ENCODE data around the gene CFLAR.
A peak's percentile ranks its signal among the peaks of the same experiment; 100 is the strongest.

Gene CFLAR

DNA sequence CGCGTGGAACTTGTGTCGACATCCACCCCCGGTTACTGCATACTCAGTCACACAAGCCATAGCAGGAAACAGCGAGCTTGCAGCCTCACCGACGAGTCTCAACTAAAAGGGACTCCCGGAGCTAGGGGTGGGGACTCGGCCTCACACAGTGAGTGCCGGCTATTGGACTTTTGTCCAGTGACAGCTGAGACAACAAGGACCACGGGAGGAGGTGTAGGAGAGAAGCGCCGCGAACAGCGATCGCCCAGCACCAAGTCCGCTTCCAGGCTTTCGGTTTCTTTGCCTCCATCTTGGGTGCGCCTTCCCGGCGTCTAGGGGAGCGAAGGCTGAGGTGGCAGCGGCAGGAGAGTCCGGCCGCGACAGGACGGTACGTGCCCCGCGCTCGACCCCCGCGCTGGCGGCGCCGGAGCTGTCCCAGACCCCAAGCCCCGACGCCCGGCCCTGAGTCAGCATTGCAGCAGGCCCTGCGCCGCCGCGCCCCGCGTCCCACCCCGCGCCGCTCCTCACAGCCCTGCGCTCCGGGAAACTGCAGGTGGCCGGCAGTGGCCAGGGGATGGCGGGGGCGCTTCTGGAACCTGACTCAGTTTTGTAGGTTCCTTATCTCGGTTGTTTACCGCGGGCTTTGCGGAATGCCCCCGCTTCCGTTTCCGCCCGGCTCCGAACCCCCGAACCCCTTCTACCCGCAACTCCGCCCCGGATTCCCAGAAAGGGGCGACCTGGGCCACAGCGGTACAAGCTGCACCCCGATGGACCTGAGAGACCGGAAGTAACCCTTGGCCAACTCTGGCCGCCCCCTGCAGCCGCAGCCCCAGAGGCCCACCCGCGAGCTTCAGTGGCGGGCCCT lies at the start of gene CFLAR:
TSS of gene CFLAR (plus strand) at position 50 of the 844 bp plus-strand sequence. CDS start 13,702 bp downstream, outside the sequence.
- Histone ChIP-seq H3K9ac (ENCODE audit: low read length) (peak within 1 kb of the TSS; percentile 99), H3K27ac (ENCODE audit: low read length) (peak within 1 kb of the TSS; percentile 96), H3K4me1 (ENCODE audit: low read length) (peaks cover 22% of the 10 kb centered on the region), H3K9me3 (ENCODE audit: insufficient read depth, low read length) (no peaks in the 10 kb centered on the region), H3K79me2 (ENCODE audit: low read length) (peaks cover 61% of the 10 kb centered on the region), H3K4me3 (ENCODE audit: low read length) (peak within 1 kb of the TSS; percentile 94), H3K36me3 (replicated peaks; ENCODE audit: low read depth, low read length) (peaks cover 20% of the 10 kb centered on the region), H3K27me3 (ENCODE audit: low read depth, low read length) (no peaks in the 10 kb centered on the region), H2AFZ (ENCODE audit: low read depth, low read length) (peak within 1 kb of the TSS; percentile 72), H3K4me2 (ENCODE audit: low read length) (peak within 1 kb of the TSS; percentile 94), H4K20me1 (ENCODE audit: insufficient read depth, low read length) (no peaks in the 10 kb centered on the region)
- TF ChIP-seq EZH2phosphoT487 (IDR thresholded peaks at IDR 0.05; ENCODE audit: low read depth): no peak
- TF ChIP-seq, protein P1, sequence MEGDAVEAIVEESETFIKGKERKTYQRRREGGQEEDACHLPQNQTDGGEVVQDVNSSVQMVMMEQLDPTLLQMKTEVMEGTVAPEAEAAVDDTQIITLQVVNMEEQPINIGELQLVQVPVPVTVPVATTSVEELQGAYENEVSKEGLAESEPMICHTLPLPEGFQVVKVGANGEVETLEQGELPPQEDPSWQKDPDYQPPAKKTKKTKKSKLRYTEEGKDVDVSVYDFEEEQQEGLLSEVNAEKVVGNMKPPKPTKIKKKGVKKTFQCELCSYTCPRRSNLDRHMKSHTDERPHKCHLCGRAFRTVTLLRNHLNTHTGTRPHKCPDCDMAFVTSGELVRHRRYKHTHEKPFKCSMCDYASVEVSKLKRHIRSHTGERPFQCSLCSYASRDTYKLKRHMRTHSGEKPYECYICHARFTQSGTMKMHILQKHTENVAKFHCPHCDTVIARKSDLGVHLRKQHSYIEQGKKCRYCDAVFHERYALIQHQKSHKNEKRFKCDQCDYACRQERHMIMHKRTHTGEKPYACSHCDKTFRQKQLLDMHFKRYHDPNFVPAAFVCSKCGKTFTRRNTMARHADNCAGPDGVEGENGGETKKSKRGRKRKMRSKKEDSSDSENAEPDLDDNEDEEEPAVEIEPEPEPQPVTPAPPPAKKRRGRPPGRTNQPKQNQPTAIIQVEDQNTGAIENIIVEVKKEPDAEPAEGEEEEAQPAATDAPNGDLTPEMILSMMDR (IDR thresholded peaks at IDR 0.05; ENCODE audit: low read depth, low read length): no peak

DNA sequence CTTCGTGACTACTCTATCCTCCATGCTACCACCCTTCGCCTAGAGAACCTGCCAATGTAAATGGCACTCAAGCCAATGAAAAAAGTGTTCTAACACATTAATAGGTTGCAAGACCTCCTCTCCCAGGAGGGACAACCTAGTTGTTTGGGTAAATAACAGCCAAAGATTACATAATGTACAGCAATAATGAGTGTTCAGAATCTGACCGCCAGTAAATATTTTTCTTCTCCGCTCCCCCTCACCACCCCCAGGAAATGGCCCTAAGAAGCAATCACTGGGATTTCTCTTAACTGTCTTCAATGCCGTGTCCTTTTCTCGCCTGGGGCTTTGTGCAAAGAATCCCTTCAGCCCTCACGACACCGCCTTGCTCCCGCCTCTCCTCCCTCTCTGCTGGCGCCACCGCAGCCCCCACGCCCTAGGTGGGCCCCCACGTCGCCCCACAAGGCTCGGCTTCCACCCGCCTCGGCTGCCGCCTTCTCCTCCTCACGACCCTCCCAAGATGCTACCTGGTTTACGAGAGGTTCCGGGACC lies 45.0 kb upstream of the CFLAR start:
- 0 out of 2 replicates have a peak overlapping the region, but pooled peaks have one; percentile 19 for H2AFZ ChIP-seq (ENCODE audit: low read depth, low read length)
- H3K4me1 ChIP-seq (ENCODE audit: low read length): peaks cover 25% of the 10 kb centered on the region
- H3K79me2 ChIP-seq (ENCODE audit: low read length): peaks cover 80% of the 10 kb centered on the region
- H3K4me2 ChIP-seq (ENCODE audit: low read length): peak overlapping the region; percentile 79
- 0 out of 2 replicates have a peak, but pooled peaks cover 3% of the 10 kb centered on the region for H4K20me1 ChIP-seq (ENCODE audit: insufficient read depth, low read length)
- H3K4me3 ChIP-seq (ENCODE audit: low read length): peak overlapping the region; percentile 90
- peak overlapping the region; percentile 72 for H3K27ac ChIP-seq (ENCODE audit: low read length)
- H3K36me3 ChIP-seq (replicated peaks; ENCODE audit: low read depth, low read length): no peaks in the 10 kb centered on the region
- no peak for TF ChIP-seq EZH2phosphoT487 (IDR thresholded peaks at IDR 0.05; ENCODE audit: low read depth)
- TF ChIP-seq, protein P1 (IDR thresholded peaks at IDR 0.05; ENCODE audit: low read depth, low read length): no peak
- H3K27me3 ChIP-seq (ENCODE audit: low read depth, low read length): no peaks in the 10 kb centered on the region
- H3K9ac ChIP-seq (ENCODE audit: low read length): peak overlapping the region; percentile 84
- no peaks in the 10 kb centered on the region for H3K9me3 ChIP-seq (ENCODE audit: insufficient read depth, low read length)

DNA sequence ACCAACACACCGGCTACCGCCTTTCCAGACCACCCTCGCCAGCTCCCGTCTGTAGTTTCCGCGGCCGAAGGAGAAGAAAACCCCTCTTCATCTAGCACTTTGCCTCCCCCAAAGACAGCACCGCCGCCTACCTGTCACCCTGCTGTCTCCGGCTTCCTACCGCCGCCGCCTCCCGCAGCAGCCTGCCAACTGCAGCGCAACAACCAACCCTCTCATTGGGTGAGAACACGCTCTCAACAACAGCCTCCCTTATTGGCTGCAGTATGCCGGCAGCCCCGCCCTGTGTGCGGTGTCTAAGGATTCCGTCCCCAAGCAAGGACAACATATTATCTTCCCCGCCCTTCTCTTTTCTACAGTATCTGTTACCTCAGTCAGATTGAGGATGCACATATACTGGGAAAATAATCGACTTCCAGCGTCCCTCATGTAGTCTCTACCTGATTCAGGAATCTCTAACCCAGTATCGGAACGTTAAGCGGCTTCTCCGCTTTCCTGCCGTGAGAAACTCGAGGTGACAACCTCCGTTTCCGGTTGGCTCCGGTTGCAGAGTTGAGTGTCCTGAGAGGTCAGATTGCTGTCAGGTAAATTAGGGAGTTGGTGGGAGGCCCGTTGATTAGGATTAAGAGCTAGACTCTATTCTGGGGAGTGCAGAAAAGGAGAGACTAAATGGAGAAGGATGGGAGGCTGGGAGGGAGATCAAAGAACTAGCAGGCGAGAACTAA lies 44.3 kb upstream of the CFLAR start, which contains the start of the genes HYCC2 and NDUFB3:
TSS of gene HYCC2 (minus strand) at position 193 of the 722 bp plus-strand sequence. CDS start 47,662 bp downstream, outside the sequence.
TSS of gene NDUFB3 (plus strand) at position 523 of the 722 bp plus-strand sequence. CDS start 6,882 bp downstream, outside the sequence.
- Histone ChIP-seq H3K9me3 (ENCODE audit: insufficient read depth, low read length) (no peaks in the 10 kb centered on the region), H3K27ac (ENCODE audit: low read length) (peak within 1 kb of the TSS; percentile 72), H3K4me2 (ENCODE audit: low read length) (peak within 1 kb of the TSS; percentile 79), H3K36me3 (replicated peaks; ENCODE audit: low read depth, low read length) (no peaks in the 10 kb centered on the region), H2AFZ (ENCODE audit: low read depth, low read length) (peak within 1 kb of the TSS; percentile 97), H3K4me1 (ENCODE audit: low read length) (peaks cover 24% of the 10 kb centered on the region), H3K4me3 (ENCODE audit: low read length) (peak within 1 kb of the TSS; percentile 90), H3K9ac (ENCODE audit: low read length) (peak within 1 kb of the TSS; percentile 84), H3K79me2 (ENCODE audit: low read length) (peaks cover 76% of the 10 kb centered on the region), H4K20me1 (ENCODE audit: insufficient read depth, low read length) (0 out of 2 replicates have a peak, but pooled peaks cover 3% of the 10 kb centered on the region), H3K27me3 (ENCODE audit: low read depth, low read length) (no peaks in the 10 kb centered on the region)
- no peak for TF ChIP-seq EZH2phosphoT487 (IDR thresholded peaks at IDR 0.05; ENCODE audit: low read depth)
- TF ChIP-seq, protein P1 (IDR thresholded peaks at IDR 0.05; ENCODE audit: low read depth, low read length): peak; percentile 32; the same call in 1 of the 2 replicates
